CD4-positive, alpha-beta T cell treated with Interleukin-21 for 1 hour (primary cell): ENCODE measurements around the gene SMIM36.
"Not testable (repeated sequence)": the region's sequence is repeated elsewhere in the genome, so short reads cannot be mapped to it uniquely, and the experiment has no call there.

Experiments
- DNase-seq: peaks from one replicate; pipeline ENCODE4 v3.0.0-alpha.2; 2020

Gene SMIM36

DNA sequence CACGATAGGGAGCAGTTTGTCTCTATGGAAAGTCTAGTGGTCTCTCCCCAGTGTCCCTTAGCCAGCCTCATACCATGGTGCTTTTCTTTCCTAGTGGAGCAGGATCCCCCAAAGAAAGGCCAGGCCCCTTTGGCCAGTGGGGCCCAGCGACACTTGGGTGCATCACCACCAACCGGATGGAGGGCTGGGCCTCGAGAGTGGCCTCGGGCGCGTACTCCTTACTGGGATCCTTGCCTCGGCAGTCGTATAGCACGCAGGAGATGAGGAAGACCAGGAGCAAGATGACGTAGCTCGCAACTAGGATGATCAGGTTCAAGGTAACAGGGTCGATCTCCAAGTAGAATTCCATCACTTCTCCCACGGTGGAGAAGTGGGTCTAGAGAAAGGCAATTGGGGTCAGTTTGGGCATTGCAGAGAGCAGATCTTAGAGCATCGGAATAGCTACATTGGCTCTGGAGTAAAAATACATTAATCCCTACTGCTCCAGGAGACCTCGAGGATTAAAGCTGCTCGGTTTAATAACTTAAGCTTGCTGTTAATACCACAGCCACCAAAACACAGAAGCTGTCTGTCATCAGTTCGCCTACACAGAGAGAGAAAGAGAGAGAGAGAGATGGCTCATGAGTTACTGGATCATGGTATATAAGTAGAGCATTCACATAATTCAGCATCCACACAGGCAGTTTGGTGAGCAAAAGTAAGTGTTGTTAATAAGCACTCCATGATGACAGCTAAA is at the start of gene SMIM36:
SMIM36 (minus strand) TSS at position 467 of the 736 bp plus-strand sequence.
- DNase-seq = no peak

GRCh38 chr17:55555772-55556171 is 44.5 kb upstream of the SMIM36 start:
- no peak for DNase-seq

DNA sequence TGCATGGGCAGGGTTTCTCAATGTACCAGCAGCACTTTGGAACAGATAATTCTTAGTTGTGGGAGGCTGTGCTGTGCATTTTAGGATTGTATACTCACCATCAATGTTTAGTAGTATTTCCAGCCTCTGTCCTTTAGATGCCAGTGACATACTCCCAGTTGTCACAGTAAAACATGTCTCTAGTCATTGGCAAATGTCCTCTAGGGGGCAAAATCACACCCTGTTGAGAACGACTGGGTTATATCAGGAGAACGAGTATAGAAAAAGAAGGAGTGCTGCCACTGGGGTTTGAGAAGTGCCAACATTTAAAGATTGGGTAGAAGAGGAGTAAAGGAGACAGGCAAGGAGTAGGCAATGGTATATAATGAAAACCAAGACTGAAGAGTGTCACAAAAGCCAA is 37.9 kb upstream of the SMIM36 start:
- DNase-seq = peak; percentile 3

- DNase-seq = no peak
Measured at GRCh38 chr17:55546991-55547664, 35.9 kb upstream of the SMIM36 start.

DNA sequence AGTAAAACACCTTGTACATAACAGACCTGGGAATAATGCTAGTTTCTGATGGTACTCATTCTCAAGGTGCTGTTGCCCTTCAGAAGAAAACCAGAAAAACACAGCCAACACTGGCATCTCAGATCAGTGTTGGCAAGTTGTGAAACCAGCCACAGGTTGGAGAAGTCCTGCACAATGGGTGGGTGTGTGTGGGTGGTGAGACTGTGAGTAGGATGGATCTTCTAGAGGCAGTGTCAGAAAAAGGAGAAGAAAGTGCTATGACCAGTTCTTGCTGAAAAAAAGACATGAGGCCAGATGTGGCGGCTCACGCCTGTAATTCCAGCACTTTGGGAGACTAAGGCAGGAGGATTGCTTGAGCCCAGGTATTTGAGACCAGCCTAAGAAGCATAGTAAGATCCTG is 35.2 kb upstream of the SMIM36 start:
- no peak for DNase-seq

DNA sequence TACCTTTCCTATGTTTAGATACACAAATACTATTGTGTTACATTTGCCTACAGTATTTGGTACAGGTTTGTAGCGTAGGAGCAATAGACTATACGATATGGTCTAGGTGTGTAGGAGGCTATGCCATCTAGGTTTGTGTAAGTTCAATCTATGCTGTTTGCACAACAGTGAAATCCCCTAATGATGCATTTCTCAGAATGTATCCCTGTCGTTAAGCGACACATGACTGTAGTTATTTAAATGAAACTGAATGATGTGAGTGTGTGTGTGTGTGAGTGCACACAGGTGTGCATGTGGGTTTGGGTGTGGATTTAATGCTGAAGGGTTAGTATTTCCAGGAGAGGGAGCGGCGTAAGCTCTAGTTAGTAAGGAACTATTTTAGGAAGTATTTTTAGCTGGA is 34.6 kb upstream of the SMIM36 start:
- DNase-seq = no peak

GRCh38 chr17:55543709-55544108 is 32.5 kb upstream of the SMIM36 start:
- no peak for DNase-seq

DNA sequence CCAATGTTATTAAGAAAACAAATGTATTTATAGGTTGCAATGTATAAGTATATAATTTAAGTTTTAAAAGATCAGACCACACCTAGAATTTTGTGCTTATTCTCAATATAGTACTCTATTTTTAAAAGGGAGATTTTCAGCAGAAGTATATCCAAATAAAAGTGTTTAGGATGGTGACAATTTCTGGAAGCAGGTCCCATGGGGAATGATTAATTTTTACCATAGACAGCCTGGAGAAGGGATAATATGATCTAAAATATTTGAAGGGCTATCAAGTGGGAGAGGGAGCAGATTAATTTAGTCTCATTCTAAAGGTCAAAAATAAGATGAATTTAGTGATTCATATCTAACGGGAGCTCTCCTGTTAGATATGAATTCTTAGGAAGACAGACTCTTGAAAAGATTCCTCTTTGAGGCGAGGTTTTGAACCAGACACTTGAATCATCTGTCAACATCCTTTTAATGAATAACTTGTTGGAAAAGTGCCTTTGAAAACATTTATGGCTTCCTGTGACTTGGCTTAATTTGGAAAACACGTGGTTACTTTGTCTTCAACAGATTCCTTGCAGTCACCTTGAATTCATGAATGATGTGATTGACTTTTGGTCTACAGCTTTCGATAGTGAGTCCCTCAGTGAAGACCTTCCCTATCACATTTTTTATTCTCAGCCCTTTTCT is 29.3 kb upstream of the SMIM36 start:
- no peak for DNase-seq

- DNase-seq = no peak
Measured at GRCh38 chr17:55536205-55536604, 25.0 kb upstream of the SMIM36 start.

GRCh38 chr17:55533608-55534007 is 22.4 kb upstream of the SMIM36 start:
- no peak for DNase-seq

DNA sequence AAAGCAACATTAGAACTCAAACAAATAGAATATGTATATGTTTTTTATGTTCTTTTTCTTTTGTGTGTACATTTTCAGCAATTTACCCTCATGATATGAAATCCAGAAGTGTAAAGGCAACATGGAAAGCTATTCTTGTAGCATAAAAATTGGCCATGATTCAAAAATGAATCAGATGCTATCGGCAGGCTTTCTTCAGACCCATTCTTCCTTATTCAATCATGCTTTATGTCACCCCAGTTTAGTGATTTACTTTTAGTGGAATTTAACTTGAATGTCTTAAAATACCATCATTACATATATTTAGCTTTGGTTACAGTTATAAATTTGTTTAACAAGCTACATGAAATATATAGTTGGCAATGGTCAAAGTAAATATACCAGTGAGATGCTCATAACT is 21.4 kb upstream of the SMIM36 start:
- DNase-seq = no peak

DNA sequence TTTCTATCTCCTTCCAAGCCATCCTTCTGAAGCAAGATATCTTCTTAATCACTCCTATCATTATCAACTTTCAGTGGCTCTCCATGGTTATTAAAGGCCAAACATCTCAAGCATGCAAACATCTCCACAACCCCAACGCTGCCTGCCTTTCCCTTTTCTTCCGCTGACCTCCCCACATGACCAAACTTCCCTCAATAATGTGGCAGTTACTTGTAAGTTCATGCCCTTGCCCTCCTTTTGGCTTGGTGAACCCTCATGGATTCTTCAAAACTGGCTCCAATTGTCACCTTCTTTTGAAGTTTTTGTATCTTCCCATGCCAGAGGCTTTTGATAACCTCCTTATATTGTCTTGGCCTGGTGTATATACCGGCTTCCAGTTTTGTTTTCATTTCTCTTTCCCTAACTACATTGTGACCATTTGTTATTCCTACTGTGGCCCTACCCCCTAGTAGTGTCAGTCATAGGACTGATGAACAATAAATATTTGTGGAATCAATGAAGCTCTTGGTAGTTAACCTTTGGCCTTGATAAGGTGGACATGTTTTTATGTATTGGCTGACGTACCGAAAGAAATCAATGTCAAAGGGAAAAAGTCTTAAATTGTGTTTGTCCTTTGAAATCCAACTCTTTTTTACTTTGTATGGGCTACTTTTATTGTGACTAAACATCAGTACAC is 19.9 kb upstream of the SMIM36 start:
- DNase-seq = no peak

GRCh38 chr17:55530064-55530463 is 18.8 kb upstream of the SMIM36 start:
- no peak for DNase-seq

DNA sequence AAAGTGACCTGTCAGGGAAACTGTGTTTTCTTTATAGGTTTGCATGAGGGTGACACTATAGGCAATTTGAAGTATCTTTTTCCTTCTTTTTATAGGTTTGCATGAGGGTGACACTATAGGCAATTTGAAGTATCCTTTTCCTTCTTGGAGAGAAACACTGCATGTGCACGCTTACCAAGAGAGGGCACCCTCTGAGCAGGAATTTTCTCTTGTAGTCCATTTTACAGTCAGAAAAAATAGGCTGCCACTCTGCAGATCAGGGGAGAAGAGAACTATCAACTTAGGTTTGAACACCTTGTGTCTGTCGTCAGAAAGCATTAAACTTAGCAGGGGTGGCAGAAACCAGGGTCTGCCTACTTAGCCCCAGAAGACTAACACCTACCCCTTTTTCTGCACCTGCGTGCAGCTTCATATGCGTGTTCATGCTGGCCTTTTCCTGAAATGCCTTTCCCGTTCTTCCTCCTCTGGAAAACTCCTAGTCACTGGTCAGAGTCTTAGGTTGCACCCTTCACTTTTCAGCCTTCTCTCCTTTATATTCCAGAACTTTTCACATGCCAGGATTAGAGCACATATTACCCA is 16.4 kb upstream of the SMIM36 start:
- no peak for DNase-seq

DNA sequence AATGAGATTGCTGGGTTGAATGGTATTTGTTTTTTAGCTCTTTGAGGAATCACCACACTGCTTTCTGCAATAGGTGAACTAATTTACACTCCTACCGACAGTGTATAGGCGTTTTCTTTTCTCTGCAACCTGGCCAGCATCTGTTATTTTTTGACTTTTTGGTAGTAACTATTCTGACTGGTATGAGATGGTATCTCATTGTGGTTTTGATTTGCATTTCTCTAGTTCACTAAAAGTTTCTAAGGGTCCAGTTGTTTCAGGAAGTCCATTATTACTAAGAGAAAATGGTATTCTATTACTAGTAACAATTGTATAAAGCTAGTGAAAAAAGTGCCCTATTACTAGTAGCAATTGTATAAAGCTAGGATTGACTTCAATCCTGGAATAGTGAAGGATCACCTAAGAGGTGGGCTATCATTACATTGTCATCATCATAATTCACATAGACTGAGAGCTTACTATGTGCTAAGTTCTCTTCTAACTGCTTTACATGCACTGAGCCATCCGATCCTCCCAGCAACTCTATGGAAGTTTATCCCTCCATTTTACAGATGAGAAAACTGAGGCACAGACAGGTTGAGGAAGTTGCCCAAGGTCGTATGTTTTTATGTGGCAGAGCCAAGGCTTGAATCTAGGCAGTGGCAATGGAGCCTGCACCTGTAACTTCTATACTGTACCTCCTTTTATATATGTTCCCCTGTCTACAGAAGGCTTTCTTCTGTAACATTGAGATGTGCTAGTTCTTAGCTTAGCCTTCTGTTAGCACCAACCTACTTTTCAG is 13.4 kb upstream of the SMIM36 start:
- no peak for DNase-seq

DNA sequence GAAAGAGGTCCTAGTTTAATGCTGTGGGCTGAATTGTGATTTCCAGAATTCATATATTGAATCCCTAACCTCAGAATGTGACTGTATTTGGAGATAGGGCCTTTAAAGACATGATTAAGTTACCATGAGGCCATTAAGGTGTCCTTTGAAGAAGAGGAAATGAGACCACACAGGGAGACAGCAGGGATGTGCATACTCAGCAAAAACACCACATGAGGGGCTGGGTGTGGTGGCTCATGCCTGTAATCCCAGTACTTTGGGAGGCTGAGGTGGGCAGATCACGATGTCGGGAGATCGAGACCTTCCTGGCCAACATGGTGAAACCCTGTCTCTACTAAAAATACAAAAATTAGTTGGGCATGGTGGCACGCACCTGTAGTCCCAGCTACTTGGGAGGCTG is 11.8 kb upstream of the SMIM36 start:
- DNase-seq = not testable (repeated sequence)

- no peak for DNase-seq
Measured at GRCh38 chr17:55521186-55521585, 9.9 kb upstream of the SMIM36 start.

DNA sequence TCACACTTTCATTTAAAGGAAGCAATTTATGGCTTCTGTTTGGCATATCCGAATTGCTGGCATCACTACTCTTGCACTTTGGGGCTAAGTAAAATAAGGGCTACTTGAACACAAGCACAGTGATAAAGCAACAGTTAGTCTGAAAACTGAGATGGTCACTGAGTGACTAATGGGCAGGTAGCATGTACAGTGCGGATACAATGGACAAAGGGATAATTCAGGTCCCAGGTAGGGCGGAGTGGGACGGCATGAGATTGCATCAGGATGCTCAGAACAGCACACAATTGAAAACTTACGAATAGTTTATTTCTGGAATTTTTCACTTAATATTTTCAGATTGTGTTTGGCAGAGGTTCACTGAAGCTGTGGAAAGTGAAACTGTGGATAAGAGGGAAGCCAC is 9.2 kb upstream of the SMIM36 start:
- DNase-seq = no peak

DNA sequence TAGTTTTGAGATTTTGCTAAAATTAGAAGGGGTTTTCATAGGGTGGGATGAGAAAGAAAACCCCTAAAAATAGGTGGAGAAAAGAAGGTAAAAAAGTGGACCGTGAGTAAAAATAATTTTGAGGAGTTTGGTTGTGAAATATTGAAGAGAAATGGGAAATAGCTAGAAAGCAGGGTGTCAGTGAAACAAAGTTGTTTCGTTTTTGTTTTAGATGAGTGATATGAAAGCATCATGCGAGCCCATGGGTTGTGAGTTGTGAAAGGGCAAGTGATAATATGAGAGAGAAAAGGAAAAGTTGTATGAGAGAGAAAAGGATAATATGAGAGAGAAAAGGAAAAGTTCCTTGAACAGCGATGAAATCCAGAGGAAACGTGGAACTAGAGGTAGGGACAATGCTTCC is 7.3 kb upstream of the SMIM36 start:
- DNase-seq = no peak

DNA sequence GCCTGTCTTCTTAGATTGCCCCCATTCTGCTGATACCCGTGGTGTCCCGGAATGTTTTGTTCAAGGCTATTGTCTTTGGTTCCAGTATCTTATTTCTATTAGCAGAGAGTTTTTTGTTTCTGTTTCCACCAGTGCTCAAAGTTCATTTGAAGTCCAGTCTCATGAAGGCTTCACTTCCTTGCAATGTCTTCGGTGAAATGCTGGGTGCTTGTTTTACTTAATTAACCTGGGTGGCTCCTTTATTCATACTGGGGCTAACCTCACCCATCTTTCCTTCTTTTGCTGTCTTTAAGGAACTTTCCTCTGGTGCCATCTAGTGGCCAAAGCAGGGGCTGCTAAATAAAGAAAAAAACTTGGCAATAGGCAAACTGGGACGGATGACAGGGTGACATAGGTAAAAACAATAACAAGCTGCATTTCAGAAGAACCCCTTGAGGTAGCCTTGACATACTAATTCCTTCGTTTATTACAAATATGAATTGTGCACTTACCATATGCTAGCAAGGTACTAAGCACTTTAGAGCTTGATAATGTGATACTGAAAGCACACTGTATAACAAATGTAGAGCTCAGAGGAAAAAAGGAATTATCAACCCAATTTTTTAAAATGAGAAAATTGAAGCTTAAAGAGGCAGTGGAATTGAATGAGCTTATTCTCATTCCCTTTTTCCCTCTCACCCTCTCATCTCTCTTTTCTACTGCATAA is 2.8 kb upstream of the SMIM36 start:
- peak; percentile 72 for DNase-seq

GRCh38 chr17:55507669-55508068 is 3.6 kb downstream of the SMIM36 start:
- not testable (repeated sequence) for DNase-seq

DNA sequence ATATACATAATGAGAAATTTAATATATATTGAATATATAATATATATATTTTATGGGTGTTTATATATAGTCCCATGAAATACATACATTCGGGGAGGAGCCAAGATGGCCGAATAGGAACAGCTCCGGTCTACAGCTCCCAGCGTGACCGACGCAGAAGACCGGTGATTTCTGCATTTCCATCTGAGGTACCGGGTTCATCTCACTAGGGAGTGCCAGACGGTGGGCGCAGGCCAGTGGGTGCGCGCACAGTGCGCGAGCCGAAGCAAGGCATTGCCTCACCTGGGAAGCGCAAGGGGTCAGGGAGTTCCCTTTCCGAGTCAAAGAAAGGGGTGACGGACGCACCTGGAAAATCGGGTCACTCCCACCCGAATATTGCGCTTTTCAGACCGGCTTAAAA is 9.6 kb downstream of the SMIM36 start:
- not testable (repeated sequence) for DNase-seq
